ENCODE data around the gene FXYD6. TPM values are rescaled to one million over a fixed set of nuclear protein-coding genes. Genes with fewer than 3 reads are reported as not detected.

Gene FXYD6
- total RNA-seq, 1 donor from 2014 or later: 0.51 TPM

GRCh38 chr11:117910941-117911655 is 34.6 kb upstream of the FXYD6 start:
- no peak for DNase-seq (ENCODE audit: low read depth in 2 of 2)

- no peak for DNase-seq (ENCODE audit: low read depth in 2 of 2)
Measured at GRCh38 chr11:117910525-117910924, 34.1 kb upstream of the FXYD6 start.

GRCh38 chr11:117909611-117910382 is 33.3 kb upstream of the FXYD6 start:
- no peak for DNase-seq (ENCODE audit: low read depth in 2 of 2)

GRCh38 chr11:117908959-117909610 is 32.6 kb upstream of the FXYD6 start:
- DNase-seq (ENCODE audit: low read depth in 2 of 2): no peak

- no peak for DNase-seq (ENCODE audit: low read depth in 2 of 2)
Measured at GRCh38 chr11:117908109-117908895, 31.8 kb upstream of the FXYD6 start.

GRCh38 chr11:117907276-117908108 is 31.0 kb upstream of the FXYD6 start:
- peak; percentile 76 to 89 for DNase-seq (ENCODE audit: low read depth in 2 of 2)

- DNase-seq (ENCODE audit: low read depth in 2 of 2): no peak
Measured at GRCh38 chr11:117906710-117907109, 30.3 kb upstream of the FXYD6 start.

- no peak for DNase-seq (ENCODE audit: low read depth in 2 of 2)
Measured at GRCh38 chr11:117906126-117906525, 29.7 kb upstream of the FXYD6 start.

- DNase-seq (ENCODE audit: low read depth in 2 of 2): no peak
Measured at GRCh38 chr11:117905524-117905923, 29.1 kb upstream of the FXYD6 start.

GRCh38 chr11:117903505-117904382 is 27.3 kb upstream of the FXYD6 start:
- no peak for DNase-seq (ENCODE audit: low read depth in 2 of 2)

GRCh38 chr11:117902001-117902845 is 25.8 kb upstream of the FXYD6 start:
- no peak for DNase-seq (ENCODE audit: low read depth in 2 of 2)

GRCh38 chr11:117901601-117902000 is 25.1 kb upstream of the FXYD6 start:
- no peak for DNase-seq (ENCODE audit: low read depth in 2 of 2)

GRCh38 chr11:117900720-117901440 is 24.4 kb upstream of the FXYD6 start:
- DNase-seq (ENCODE audit: low read depth in 2 of 2): no peak

- DNase-seq (ENCODE audit: low read depth in 2 of 2): no peak
Measured at GRCh38 chr11:117900121-117900648, 23.7 kb upstream of the FXYD6 start.

- no peak for DNase-seq (ENCODE audit: low read depth in 2 of 2)
Measured at GRCh38 chr11:117898059-117898458, 21.6 kb upstream of the FXYD6 start.

GRCh38 chr11:117892651-117893050 is 16.2 kb upstream of the FXYD6 start:
- no peak for DNase-seq (ENCODE audit: low read depth in 2 of 2)

- DNase-seq (ENCODE audit: low read depth in 2 of 2): no peak
Measured at GRCh38 chr11:117891362-117891761, 14.9 kb upstream of the FXYD6 start.

- no peak for DNase-seq (ENCODE audit: low read depth in 2 of 2)
Measured at GRCh38 chr11:117888139-117888566, 11.7 kb upstream of the FXYD6 start.
